ENCODE results near the gene USP17L13.
"Not testable (repeated sequence)": the region's sequence is repeated elsewhere in the genome, so short reads cannot be mapped to it uniquely, and the experiment has no call there.

DNA sequence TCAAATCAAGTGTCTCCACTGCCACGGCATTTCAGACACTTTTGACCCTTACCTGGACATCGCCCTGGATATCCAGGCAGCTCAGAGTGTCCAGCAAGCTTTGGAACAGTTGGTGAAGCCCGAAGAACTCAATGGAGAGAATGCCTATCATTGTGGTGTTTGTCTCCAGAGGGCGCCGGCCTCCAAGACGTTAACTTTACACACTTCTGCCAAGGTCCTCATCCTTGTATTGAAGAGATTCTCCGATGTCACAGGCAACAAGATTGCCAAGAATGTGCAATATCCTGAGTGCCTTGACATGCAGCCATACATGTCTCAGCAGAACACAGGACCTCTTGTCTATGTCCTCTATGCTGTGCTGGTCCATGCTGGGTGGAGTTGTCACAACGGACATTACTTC lies 5.6 kb downstream of the USP17L13 start:
- TF ChIP-seq POLR2AphosphoS5 (IDR thresholded peaks at IDR 0.05; ENCODE audit: insufficient read depth, low read depth, low read length); POLR2A (IDR thresholded peaks at IDR 0.05; ENCODE audit: low read depth, low read length); JUN (IDR thresholded peaks at IDR 0.05; ENCODE audit: borderline replicate concordance, insufficient read depth, insufficient read length, low read depth): not testable (repeated sequence)
- TF ChIP-seq, protein P1, sequence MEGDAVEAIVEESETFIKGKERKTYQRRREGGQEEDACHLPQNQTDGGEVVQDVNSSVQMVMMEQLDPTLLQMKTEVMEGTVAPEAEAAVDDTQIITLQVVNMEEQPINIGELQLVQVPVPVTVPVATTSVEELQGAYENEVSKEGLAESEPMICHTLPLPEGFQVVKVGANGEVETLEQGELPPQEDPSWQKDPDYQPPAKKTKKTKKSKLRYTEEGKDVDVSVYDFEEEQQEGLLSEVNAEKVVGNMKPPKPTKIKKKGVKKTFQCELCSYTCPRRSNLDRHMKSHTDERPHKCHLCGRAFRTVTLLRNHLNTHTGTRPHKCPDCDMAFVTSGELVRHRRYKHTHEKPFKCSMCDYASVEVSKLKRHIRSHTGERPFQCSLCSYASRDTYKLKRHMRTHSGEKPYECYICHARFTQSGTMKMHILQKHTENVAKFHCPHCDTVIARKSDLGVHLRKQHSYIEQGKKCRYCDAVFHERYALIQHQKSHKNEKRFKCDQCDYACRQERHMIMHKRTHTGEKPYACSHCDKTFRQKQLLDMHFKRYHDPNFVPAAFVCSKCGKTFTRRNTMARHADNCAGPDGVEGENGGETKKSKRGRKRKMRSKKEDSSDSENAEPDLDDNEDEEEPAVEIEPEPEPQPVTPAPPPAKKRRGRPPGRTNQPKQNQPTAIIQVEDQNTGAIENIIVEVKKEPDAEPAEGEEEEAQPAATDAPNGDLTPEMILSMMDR (IDR thresholded peaks at IDR 0.05; ENCODE audit: extremely low read depth in 1 of 2, insufficient read depth in 1 of 2, low read depth in 1 of 2, low read length in 2 of 2): not testable (repeated sequence)

Measured in endothelial cell of umbilical vein (primary cell).